Measurements from ENCODE around the gene PGAM5. TPM values are rescaled to one million over a fixed set of nuclear protein-coding genes. Genes with fewer than 3 reads are reported as not detected.
A peak's percentile ranks its signal among the peaks of the same experiment; 100 is the strongest.

PGAM5 gene
- total and polyA plus RNA-seq, 8 donors = 13.6 to 37.4 (median 17.2) TPM

DNA sequence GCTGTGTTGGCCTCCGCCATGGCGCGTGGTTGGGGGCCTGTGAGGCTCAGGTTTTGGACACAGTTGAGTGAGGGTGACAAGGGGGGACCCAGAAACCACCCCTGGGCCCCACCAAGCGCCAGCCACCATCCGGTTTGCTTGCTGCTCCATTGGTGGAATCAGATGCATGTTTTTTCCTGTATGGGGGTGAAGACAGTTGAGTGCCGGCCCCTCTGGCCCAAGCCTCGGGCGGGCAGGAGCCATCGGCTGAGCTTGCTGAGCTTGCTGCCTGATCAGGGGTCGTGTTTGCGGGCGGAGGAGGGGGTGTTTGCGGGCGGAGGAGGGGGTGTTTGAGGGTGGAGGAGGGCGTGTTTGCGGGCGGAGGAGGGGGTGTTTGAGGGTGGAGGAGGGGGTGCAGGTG, 6.4 kb downstream of the PGAM5 start:
- TF ChIP-seq CTCF (IDR thresholded peaks at IDR 0.05) = no peak
- no peak overlapping the region for H3K4me3 ChIP-seq
- no peak overlapping the region for H3K27ac ChIP-seq
- peaks cover 0 to 72% of the 10 kb centered on the region in 2 donors for H3K36me3 ChIP-seq
- intact Hi-C loops (cut with DNase I) = no loop called here
- no peaks in the 10 kb centered on the region for H3K27me3 ChIP-seq
- DNase-seq (peak in 1 of 4 donors; percentile 75), ATAC-seq (no peak)
- peaks cover 0 to 4% of the 10 kb centered on the region in 2 donors for H3K4me1 ChIP-seq
- H3K9me3 ChIP-seq = no peaks in the 10 kb centered on the region

- no peak overlapping the region for H3K4me3 ChIP-seq
- no peak for TF ChIP-seq CTCF (IDR thresholded peaks at IDR 0.05)
- intact Hi-C loops (cut with DNase I) = no loop called here
- no peak for ATAC-seq
- no peaks in the 10 kb centered on the region for H3K9me3 ChIP-seq
- H3K4me1 ChIP-seq = no peaks in the 10 kb centered on the region
- no peaks in the 10 kb centered on the region for H3K27me3 ChIP-seq
- DNase-seq = peak in 1 of 4 donors; percentile 81
- H3K27ac ChIP-seq = no peak overlapping the region
- H3K36me3 ChIP-seq = peaks cover 0 to 79% of the 10 kb centered on the region in 2 donors
Observed at GRCh38 chr12:132717531-132718387, 7.1 kb downstream of the PGAM5 start.

DNA sequence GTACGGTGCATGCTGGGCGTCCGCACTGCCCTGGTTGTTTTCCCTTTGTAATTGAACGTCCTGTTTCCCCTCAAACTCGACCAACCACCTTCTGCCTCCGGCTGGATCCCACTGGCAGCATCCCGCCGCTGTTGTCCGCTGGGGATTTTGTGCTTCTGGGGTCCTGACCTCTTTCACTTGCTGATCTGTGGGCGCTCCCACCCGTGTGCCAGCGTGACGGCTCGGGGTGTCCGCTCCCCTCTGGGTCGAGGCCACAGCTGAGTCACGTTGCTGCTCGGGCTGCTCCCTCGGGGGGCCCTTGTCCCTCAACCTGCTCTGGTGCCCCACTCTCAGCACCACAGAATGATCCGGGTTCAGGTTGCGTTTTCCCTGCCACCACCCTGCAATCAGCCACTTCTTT, 8.0 kb downstream of the PGAM5 start:
- DNase-seq = peak in 1 of 4 donors; percentile 62
- peaks cover 0 to 88% of the 10 kb centered on the region in 2 donors for H3K36me3 ChIP-seq
- H3K9me3 ChIP-seq = no peaks in the 10 kb centered on the region
- intact Hi-C loops (cut with DNase I) = no loop called here
- TF ChIP-seq CTCF (IDR thresholded peaks at IDR 0.05) = no peak
- no peak for ATAC-seq
- H3K4me3 ChIP-seq = no peak overlapping the region
- no peak overlapping the region for H3K27ac ChIP-seq
- H3K4me1 ChIP-seq = no peaks in the 10 kb centered on the region
- H3K27me3 ChIP-seq = no peaks in the 10 kb centered on the region

- no peaks in the 10 kb centered on the region for H3K27me3 ChIP-seq
- H3K36me3 ChIP-seq = peaks cover 0 to 95% of the 10 kb centered on the region in 2 donors
- ATAC-seq (no peak), DNase-seq (peak in 1 of 4 donors; percentile 72)
- H3K4me1 ChIP-seq = no peaks in the 10 kb centered on the region
- intact Hi-C loops (cut with DNase I) = no loop called here
- no peak for TF ChIP-seq CTCF (IDR thresholded peaks at IDR 0.05)
- no peak overlapping the region for H3K27ac ChIP-seq
- H3K9me3 ChIP-seq = no peaks in the 10 kb centered on the region
- no peak overlapping the region for H3K4me3 ChIP-seq
Observed at GRCh38 chr12:132719141-132719953, 8.7 kb downstream of the PGAM5 start.

DNA sequence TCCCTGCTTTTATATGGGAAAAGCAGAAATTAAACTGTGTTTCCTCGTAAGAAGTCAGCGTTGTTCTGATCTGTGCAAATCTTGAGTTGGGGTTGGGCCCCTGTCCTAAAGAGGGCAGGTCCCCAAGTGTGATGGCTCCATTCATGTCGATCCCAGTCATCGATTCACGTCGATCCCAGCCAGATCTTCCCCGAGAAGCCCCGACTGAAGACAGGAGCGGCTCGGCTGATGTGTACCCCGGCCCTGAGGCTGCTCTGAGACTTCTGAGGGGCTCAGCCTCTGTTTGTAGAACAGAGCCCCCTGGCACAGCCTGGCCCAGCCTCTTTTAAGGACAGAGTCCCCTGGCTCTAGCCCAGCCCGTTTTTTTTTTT, 9.3 kb downstream of the PGAM5 start:
- peaks cover 0 to 97% of the 10 kb centered on the region in 2 donors for H3K36me3 ChIP-seq
- intact Hi-C loops (cut with DNase I) = no loop called here
- ATAC-seq = no peak
- DNase-seq = peak in 1 of 4 donors; percentile 41
- no peaks in the 10 kb centered on the region for H3K4me1 ChIP-seq
- no peak overlapping the region for H3K4me3 ChIP-seq
- no peak for TF ChIP-seq CTCF (IDR thresholded peaks at IDR 0.05)
- no peaks in the 10 kb centered on the region for H3K27me3 ChIP-seq
- H3K27ac ChIP-seq = no peak overlapping the region
- H3K9me3 ChIP-seq = no peaks in the 10 kb centered on the region

Measured in left lung (tissue), 10 donors.